Measurements from ENCODE around the gene S100A12.

The S100A12 gene

DNA sequence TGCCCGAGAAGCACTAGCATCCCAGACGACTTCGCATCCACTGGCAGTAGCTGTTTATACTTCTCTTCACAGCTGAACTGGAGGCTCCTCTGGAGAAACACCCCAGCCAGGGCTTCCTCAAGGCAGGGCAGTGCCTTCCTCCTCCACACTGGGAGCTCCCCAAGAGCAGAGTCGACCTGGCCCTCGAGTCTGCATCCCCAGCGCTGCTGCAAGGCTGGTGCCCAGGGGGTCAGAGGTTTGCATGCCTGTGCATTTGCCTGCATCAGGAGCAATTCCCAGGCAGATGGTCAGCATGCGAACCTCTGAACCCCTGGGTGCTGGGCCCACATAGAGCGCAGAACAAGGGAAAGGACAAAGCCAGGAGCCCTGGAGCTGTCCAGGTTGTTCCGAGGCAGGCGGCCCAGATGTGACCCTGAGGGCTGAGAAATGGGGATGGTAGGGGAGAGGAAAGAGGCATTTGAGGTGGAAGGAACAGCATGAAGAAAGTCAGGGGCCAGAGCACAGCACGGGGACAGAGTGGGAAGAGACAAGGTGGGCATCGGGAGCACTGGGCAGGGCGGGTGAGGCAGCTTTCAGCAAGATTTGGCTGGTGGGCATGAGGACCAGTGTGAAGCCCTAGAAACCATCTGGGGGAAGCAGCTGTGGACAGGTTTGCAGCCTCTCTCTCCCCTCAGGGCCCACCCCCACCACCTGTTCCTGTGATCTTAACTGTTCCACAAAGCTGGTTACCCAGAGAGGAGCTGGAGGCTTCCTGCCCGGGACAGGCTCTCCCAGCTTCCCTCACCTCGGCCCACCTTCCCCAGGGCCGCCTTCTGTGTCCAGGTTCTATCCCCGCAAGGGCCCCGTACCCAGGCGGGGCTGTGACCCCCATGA is 21.9 kb upstream of the S100A12 start:
- no peak for DNase-seq (ENCODE audit: low read depth)

DNA sequence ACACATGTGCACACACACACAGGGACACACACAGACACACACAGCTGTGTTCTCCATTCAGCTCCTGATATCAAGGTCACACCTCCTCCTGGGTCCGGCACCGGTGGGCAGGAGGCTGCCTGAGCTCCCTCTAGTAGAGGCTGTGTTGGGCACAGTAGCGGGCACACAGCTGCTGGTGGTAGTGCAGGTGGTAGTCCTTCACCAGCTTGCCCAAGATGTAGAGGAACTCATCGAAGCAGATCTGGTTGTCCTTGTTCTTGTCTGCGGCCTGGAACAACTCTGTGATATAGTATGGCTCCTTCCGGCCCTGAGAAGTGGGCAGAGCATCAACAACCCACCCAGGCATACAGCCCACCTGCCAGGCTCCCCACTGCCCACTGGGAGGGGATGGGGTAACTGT is 21.0 kb upstream of the S100A12 start:
- DNase-seq (ENCODE audit: low read depth): no peak

DNA sequence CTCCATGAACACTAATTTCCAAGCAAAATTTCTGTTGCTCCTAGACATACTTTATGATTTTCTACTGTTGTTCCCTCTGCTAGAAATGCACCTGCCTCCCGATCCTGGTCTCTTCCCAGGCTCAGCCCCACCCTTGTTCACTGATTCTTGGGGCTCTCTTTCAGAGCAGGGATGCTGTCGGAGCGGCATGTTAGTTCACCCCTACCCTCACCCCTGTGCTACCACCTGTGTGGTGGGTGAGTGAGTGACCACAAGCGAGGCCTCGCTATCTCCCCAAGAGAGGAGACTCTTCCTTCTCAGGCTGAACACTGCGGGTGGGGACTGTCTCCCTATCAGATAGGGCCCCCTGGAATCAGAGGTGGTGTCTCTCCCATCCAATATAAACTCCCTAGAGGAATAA is 20.4 kb upstream of the S100A12 start:
- no peak for DNase-seq (ENCODE audit: low read depth)

DNA sequence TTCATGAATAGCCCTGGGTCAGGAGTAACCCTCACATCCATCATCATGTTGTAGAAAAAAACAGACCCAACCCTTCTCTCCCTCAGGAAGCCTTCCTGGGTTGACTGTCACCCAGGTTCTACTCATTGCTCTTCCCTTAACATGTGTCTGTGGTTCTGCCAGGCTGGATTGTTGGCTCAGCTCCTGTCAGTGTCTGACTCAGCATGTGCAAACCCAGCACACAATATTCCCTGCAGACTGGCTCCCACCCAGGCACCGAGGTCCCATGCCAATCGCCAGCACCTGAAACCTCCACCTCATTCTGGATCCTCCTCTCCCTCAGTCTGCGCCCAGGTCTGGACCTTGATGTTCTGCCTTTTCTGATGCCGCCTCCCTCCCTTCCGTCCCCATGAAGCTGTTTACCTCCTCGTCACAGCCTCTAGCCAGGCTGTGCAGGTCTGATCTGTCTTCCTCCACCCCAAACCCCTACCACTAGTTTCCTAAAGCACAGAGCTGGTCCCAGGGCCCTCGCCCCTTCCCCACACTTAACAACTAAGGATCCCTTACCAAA is 19.8 kb upstream of the S100A12 start:
- DNase-seq (ENCODE audit: low read depth): no peak

DNA sequence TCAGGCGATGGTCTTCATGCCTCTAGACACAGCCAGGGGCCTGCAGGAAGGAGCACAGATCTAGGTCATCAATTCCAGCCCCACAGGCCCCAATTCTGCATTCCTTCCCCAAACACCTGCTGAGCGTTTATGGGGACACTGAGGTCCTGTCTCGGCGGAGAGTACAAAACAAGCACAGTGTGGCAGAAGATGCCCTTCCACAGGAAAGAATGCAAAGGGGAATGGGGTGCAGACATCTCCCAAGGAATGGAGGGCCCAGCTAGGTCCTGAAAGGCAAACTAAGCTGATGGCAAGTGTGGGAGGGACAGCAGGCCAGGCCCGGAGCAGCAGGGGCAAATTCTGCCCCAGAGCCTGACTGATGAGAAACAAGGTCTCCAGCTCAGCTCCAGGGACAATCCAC is 19.0 kb upstream of the S100A12 start:
- no peak for DNase-seq (ENCODE audit: low read depth)

DNA sequence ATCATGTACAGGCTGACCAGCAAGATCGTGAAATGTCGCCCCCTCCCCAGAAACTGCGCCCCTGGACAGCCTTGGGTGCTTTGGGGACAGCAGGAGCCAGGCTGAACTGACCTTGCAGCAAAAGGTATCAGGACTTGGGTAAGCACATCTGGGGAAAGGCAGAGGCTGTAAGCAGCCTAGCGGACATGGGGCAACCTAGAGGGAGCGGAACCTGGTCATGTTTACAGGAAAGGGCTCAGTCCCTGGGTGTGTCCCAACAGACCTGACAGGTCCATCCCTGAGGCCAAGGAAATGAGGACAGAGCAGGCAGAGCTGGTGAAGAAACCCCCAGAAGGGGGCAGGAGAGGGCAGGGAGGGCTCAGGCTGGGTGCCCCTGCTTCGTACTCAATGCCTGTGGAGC is 18.5 kb upstream of the S100A12 start:
- no peak for DNase-seq (ENCODE audit: low read depth)

DNA sequence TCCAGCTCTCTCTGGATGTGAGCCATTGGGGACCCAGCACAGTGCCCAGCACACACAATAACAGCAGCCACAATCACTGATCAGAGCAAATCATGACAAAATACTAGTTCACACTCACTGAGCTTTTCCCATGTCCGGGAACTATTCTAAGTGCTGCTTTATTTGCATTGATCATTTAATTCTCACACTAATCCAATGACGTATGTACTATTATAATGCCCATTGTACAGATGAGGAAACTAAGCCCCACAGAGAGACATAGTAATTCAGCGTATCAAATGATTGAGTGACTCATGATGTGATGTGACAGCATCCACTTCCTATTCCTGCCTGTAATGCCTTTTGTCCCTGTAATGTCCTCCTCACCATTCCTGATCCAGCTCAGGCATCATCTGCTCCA is 17.4 kb upstream of the S100A12 start:
- DNase-seq (ENCODE audit: low read depth): no peak

DNA sequence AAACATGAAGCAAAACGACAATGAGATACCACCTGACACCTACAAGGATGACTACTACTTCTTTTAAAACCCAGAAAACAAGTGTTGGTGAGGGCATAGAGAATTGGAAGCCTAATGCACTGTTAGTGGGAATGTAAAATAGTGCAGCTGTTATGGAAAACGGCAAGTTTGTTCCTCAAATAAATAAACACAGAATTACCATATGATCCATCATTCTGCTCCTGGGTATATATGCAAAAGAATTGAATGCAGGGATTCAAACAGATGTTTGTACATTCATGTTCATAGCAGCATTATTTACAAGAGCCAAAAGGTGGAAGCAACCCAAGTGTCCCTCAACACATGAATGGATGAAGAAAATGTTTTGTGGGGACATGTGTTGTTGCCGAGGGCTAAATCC is 16.8 kb upstream of the S100A12 start:
- no peak for DNase-seq (ENCODE audit: low read depth)

DNA sequence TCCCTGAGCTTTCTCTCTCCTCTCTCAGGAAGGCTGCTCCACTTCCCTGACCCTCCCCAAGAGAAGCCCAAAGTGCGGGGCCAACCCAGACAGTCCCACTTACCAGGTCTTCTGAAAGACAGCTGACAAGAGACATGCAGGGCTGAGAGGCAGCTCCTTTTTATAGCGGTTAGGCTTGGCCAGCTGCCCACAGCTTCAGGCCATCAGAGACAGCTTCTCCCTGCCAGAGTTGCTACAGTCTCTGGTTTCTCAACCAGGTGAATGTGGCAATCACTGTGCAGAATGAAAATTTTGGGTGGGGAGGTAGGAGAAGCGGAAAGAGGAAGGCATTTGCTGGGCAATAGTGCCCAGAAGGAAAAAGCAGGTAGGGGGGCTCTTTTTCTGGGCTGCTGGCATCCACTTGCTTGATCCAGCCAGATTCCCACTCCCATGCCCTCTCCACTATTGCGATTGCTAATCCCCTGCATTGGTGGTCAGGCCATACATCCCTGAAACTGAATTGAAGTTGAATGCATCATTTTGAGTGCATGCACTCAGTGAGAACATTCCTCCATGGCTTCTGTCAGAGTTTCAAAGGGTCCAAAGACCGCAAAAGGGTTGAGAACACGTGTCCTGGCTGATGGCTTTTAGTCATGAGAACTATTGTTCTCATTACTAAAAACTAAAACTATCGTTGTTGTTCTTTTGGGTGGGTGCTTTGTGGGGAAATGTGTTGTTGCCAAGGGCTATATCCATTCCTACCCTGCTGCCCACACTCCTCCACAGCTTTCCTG is 15.7 kb upstream of the S100A12 start, which contains the start of gene S100A8:
Gene S100A8 (minus strand): TSS at position 136 of the 773 bp plus-strand sequence. CDS start 538 bp downstream, outside the sequence.
- DNase-seq (ENCODE audit: low read depth): no peak

DNA sequence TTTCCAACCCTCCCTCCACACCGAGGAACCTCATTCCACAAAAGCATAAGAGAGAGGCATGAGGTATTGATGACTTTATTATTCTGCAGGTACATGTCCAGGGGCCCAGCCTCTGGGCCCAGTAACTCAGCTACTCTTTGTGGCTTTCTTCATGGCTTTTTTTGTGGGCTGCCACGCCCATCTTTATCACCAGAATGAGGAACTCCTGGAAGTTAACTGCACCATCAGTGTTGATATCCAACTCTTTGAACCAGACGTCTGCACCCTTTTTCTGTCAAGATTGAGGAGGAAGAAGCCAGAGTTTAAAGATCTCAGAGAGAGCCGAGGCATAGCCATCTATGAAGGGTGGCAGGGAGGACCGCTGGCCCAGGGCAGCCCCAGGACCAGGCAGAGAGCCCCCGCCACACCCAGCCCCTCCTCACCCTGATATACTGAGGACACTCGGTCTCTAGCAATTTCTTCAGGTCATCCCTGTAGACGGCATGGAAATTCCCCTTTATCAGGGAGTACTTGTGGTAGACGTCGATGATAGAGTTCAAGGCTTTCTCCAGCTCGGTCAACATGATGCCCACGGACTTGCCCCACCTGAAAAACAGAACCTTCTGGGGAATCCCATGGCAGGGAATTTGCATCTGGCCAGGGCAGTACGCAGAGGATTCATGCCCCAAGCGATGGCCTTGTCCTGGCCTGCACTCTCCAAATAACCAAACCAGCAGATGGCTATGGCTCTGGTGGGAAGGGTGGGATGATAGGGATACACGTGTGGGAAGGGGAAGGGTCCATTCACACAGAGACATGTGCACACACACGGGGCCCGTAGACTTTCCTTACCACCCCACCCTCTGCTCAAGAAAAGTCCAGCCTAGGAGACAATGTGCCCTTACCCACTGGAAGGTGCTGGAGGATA is 14.8 kb upstream of the S100A12 start:
- DNase-seq (ENCODE audit: low read depth): no peak

DNA sequence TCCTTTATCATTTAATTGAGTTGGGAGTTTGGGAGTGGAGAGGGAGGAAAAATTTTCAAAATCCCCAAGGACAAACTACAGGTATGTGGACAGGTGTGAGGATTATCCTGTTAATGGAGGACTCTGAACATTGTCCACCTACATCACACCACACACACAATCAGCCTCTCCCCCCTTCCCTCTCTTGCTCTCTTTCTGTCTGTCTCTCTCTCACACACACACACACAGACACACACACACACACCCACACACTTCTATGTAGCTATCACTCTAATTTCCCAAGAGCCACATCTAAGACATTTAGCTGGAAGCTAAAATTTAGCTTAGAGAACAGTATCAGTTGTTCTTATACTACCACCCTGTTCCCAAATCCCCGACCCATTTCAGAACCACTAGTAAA is 14.0 kb upstream of the S100A12 start:
- no peak for DNase-seq (ENCODE audit: low read depth)

DNA sequence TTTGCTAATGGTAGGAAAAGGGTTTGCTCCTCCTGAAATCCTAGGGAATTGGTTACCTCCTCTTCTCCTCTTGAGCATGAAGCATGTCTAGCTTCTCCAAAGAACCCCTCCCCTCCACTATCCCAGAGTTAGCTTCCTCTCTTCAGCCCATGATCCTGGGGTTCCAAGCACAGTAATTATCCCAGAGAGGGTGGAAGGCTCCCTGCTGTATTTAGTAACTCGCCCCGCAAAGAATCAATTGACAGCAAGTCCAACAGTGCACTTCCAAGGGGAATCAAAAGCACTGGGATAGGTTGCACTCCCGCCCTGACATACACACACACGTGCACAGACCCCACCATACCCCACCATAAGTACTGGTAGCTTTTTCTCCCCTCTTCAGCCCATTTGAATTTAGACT is 12.4 kb upstream of the S100A12 start:
- DNase-seq (ENCODE audit: low read depth): no peak

DNA sequence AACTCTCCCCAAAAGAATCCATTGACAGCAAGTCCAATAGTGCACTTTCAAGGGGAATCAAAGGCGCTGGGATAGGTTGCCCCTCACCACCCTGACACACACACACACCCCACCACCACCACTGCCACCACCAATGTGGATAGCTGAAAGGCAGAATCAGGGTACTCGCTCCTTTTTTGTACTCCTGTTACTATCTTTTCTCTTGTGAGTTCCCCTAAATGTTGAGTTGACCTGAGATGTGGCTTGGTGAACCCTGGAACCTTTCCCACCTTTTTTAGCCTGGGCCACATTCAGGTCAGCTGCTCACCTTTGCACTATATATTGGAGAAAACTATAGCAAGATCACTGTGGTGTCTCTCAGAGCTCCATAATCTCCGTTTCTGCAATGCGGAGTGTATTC is 11.6 kb upstream of the S100A12 start:
- no peak for DNase-seq (ENCODE audit: low read depth)

DNA sequence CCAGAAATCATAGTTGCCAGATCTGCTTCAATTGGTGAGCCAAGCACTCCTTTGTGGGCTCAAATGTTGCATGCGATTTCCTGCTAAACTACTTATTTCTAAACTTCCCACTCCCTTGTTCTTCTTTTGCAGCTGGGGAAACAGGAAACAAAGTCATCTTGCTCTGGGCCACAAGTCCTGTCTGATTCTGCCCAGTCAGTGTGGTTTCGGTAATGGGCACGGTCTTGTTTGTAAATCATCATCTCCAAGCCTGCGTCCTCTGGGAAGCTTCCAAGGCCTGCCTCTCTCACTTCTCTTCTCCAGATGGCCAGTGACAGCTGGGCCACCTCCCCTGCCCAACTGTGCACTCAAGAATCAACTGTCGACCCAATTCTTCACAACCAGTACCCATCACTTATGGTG is 11.1 kb upstream of the S100A12 start:
- no peak for DNase-seq (ENCODE audit: low read depth)

DNA sequence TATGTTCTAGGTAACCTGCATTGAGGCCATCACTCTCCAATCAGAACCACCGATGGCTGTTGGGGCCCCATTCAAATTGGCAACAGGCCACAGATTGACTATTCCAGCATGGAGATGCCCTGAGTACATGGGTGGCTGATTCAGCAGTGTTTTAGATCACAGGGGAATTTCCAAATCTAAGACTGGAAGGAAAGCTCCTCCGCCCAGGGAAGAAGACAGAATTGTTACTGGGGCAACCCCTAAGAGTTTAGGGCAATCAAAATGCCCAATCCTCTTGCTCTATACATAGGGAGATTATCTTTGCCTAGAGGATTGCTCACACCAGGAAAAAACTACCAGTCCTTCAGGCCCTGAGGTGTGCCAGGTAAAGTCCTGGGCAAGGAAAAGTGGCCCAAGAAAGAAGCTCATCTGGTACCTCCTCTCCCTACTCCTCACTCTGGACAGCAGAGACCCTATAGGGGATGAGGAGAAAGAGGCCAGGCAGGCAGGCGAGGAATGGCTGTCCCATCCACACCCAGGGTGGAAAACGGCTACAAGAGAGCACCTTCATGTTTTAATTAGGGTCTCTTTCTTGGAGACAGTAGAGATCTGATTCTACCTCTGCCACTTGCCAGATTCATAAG is 9.6 kb upstream of the S100A12 start:
- no peak for DNase-seq (ENCODE audit: low read depth)

DNA sequence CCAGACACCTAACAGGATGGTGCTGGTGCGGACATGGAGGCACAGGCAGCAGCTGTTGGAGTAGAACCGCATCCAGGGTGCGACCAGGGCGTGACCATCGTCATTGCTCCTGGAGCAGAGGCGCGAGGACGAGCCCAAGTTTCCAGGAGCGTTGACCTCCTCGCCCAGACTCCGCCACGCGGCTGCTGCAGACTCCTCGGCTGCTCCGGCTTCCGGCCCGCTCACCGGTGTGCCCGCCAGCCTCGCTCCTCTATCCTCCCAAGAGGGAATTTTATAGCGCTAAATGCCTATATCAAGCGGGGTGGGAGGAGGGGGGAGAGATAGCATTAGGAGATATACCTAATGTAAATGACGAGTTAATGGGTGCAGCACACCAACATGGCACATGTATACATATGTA is 5.3 kb upstream of the S100A12 start:
- DNase-seq (ENCODE audit: low read depth): no peak

DNA sequence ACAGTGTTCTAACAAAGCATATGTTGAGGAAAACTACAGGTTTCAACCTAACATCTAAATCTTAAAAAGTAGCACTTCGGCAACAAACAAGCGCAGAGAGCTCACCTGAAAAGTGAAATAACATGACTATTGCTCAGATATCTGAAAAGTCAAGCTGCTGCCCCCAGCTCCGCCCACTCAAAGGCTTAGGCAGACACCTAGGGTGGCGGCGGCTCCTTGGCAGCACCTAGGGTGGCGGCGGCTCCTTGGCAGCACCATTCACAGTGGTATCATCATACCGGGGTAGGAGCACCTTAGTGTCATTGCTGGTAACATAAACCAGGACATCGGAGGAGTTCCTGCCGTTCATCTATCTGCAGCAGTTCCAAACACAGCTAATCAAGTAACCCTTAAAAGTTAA is 4.2 kb upstream of the S100A12 start:
- DNase-seq (ENCODE audit: low read depth): no peak

DNA sequence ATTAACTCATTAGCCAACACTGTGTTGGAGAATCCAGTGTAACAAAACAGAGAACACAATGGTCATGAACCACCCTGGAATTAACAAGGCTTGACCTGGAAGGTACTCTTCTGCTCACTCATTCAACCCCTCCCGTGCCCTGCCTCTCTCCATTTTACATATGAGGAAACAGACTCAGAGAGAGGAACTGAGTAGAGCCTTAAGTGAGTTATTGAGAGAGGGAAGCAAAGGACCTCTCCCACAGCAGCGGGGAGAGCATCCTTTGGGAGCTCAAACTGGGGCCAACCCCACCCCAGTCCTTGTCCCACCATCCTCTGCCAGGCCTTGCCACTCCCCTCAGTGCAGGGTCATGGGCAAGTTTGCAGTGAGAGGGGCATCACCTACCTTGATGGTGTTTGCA is 1.4 kb downstream of the S100A12 start:
- no peak for DNase-seq (ENCODE audit: low read depth)

DNA sequence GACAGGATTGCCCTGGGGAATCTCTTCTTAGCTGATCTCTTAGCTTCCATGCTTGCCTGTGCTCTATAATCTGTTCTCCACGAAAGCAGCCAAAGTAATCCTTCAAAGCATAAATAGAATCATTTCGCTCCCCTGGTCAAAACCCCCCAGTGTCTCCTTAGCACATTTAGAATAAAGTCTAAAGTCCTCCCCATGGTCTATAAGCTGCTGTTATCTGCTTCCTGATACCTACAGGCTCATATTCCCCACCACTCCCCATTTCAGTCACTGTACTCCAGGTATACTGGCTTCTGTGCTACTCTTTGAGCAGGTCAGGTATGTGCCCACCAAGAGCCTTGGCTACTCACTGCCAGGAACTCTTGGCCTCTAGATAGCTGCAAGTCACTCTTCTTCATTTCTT is 2.9 kb downstream of the S100A12 start:
- DNase-seq (ENCODE audit: low read depth): no peak

DNA sequence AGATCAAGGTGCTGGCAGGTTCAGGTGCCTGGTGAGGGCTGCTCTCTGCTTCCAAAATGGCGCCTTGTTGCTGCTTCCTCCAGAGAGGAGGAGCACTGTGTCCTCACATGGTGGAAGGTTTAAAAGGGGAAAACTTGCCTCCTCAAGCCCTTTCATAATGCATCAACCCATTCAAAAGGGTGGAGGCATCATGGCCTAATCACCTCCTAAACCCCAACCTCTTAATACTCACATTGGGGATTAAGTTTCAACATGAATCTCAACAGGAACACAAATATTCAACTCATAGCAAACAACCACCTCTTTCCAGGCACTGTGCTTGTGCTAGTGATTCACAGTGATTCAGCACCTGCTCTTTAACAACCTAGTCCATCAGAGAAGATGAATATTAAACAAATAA is 4.2 kb downstream of the S100A12 start:
- DNase-seq (ENCODE audit: low read depth): no peak

DNA sequence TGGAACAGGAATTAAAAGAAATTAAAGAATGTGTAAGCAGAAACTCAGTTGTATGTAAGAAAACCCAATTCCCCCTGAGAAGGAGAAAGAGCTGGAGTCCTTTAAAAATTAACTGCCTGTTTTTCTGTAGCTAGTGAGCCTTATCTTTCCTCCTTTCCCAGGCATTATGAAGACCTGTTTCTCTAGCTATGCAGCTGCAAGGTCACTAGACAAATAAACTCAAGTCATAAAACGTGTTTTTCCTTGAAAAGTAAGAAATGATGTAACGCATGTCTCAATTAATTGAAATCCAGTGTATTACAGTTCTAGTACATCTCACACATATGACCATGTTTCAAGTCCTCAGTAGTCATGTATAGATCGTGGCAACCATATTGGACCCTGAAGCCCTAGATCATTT is 5.3 kb downstream of the S100A12 start:
- no peak for DNase-seq (ENCODE audit: low read depth)

DNA sequence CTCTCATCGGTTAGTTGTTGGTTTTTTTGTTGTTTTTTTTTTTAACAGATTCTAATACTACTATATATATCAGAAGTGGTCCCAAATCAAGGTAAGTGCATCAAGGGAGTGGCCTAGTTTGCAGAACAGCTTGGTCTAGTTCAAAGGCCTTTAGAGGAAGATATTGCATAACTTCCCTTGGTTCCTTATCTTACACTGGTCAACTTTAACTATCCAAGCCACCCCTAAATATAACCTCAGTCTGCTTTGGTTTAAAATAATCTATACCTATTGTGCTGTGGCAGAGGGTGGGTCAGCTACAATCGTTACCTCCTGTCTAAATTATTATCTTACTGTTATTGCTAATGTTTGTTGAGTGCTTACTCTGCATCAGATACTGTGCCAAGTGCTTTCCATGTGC is 6.9 kb downstream of the S100A12 start:
- DNase-seq (ENCODE audit: low read depth): no peak
